A549 (cell line): ENCODE results near the gene MTERF2. TPM values are rescaled to one million over a fixed set of nuclear protein-coding genes. Genes with fewer than 3 reads are reported as not detected.

Experiments
- ATAC-seq, 2 experiments: fragments of 200-7000 bp in 1 of 2; fragments of >200 bp in 1 of 2; cut with Nextera tagmentation in 1 of 2; cut with Tn5 transposase in 1 of 2; 3 replicates each; pipeline versions ENCODE4 v1.8.0 to v1.9.1; 2018 to 2020; ENCODE audit warnings: mild to moderate bottlenecking in 1 of 2, moderate library complexity in 1 of 2
- CTCF ChIA-PET: fragments of 300-600 bp; sonication (Branson Sonifier 250); formaldehyde crosslinking; extraction: SDS; loops from one replicate; lab custom pipeline; 2021; ENCODE audit warnings: antibody characterized with exemption, inconsistent platforms; lab: Yijun Ruan, JAX
- POLR2A ChIA-PET: fragments of 350-600 bp; formaldehyde crosslinking; extraction: SDS; loops from one replicate; lab custom pipeline; 2021; ENCODE audit warnings: antibody characterized with exemption, inconsistent platforms; lab: Yijun Ruan, JAX
- DNase-seq, 2 experiments: peaks; one replicate each; pipeline versions ENCODE4 v3.0.0 to v3.0.0-alpha.2; 2011 to 2016; ENCODE audit warnings: low read depth in 1 of 2, low spot score in 1 of 2
- FAIRE-seq: peaks from 2 replicates; lab custom pipeline; 2011; peaks lifted over from hg19 to GRCh38; lab: Jason Lieb, UNC
- H3K27ac ChIP-seq, 2 experiments: fragments of >200 bp; sonication (Bioruptor Twin); formaldehyde crosslinking; 3 replicates each; pipeline ENCODE4 v1.5.1; 2016 to 2017
- H3K4me1 ChIP-seq: fragments of >200 bp; sonication (Bioruptor Twin); formaldehyde crosslinking; 3 replicates; pipeline ENCODE4 v1.6.1; 2016
- H3K4me2 ChIP-seq: fragments of >200 bp; sonication (Bioruptor Twin); formaldehyde crosslinking; 3 replicates; pipeline ENCODE4 v1.6.1; 2016
- H3K4me3 ChIP-seq: fragments of >200 bp; sonication (Bioruptor Twin); formaldehyde crosslinking; 3 replicates; pipeline ENCODE4 v1.5.1; 2016
- H3K9me3 ChIP-seq: fragments of >200 bp; sonication (Bioruptor Twin); formaldehyde crosslinking; 3 replicates; pipeline ENCODE4 v1.6.1; 2016
- CBX8 ChIP-seq: fragments of 200-600 bp; sonication (generic); IDR thresholded peaks from 2 replicates; pipeline ENCODE4 v1.6.1; 2016
- CHD4 ChIP-seq: fragments of 200-600 bp; sonication (generic); IDR thresholded peaks from 2 replicates; pipeline ENCODE4 v1.6.1; 2016; ENCODE audit warnings: antibody characterized with exemption, mild to moderate bottlenecking, borderline replicate concordance
- EHF ChIP-seq: fragments of 250-450 bp; sonication (Bioruptor Pico); IDR thresholded peaks from 2 replicates; pipeline ENCODE4 v1.5.0; 2020; ENCODE audit warnings: mild to moderate bottlenecking
- EHMT2 ChIP-seq: fragments of 200-600 bp; sonication (generic); IDR thresholded peaks from 2 replicates; pipeline ENCODE4 v1.6.1; 2016; ENCODE audit warnings: antibody characterized with exemption, low read depth, mild to moderate bottlenecking, moderate library complexity
- FOSL2 ChIP-seq, 2 experiments: fragments of 450-650 bp in 1 of 2; fragments of >200 bp in 1 of 2; sonication (Bioruptor Twin) in 1 of 2; formaldehyde crosslinking; IDR thresholded peaks; 2 replicates each; pipeline versions ENCODE4 v1.5.0 to v1.6.1; 2016 to 2020; ENCODE audit warnings: mild to moderate bottlenecking in 1 of 2, moderate library complexity in 1 of 2
- HEYL ChIP-seq: fragments of 250-450 bp; sonication (Bioruptor Pico); IDR thresholded peaks from 2 replicates; pipeline ENCODE4 v1.8.0; 2021; ENCODE audit warnings: mild to moderate bottlenecking, moderate library complexity
- HOXA7 ChIP-seq: fragments of 250-450 bp; sonication (Bioruptor Pico); IDR thresholded peaks from 2 replicates; pipeline ENCODE4 v1.5.0; 2020; ENCODE audit warnings: mild to moderate bottlenecking, moderate library complexity
- HOXB5 ChIP-seq: fragments of 250-450 bp; sonication (Bioruptor Pico); IDR thresholded peaks from 2 replicates; pipeline ENCODE4 v1.5.0; 2020; ENCODE audit warnings: mild to moderate bottlenecking, moderate library complexity
- KDM5A ChIP-seq: fragments of 200-600 bp; sonication (generic); IDR thresholded peaks from 2 replicates; pipeline ENCODE4 v1.6.1; 2016; ENCODE audit warnings: antibody characterized with exemption, mild to moderate bottlenecking
- NFE2L2 ChIP-seq: fragments of 150-350 bp; conservative IDR thresholded peaks from 2 replicates; pipeline ENCODE4 v1.6.1; 2014; ENCODE audit warnings: low read length
- NPAS2 ChIP-seq: fragments of 250-450 bp; sonication (Bioruptor Pico); IDR thresholded peaks from 2 replicates; pipeline ENCODE4 v1.8.0; 2022; ENCODE audit warnings: mild to moderate bottlenecking, moderate library complexity, borderline replicate concordance
- NR3C1 ChIP-seq: fragments of >200 bp; sonication (Bioruptor Twin); formaldehyde crosslinking; IDR thresholded peaks from 3 replicates; pipeline ENCODE4 v1.6.1; 2017
- RAD21 ChIP-seq, 2 experiments: fragments of >200 bp in 1 of 2; sonication (Bioruptor Twin) in 1 of 2; formaldehyde crosslinking in 1 of 2; IDR thresholded peaks in 1 of 2; conservative IDR thresholded peaks in 1 of 2; 2 replicates in 1 of 2; 3 replicates in 1 of 2; pipeline ENCODE4 v1.6.1; 2012 to 2018; ENCODE audit warnings: inconsistent platforms in 1 of 2
- RFX5 ChIP-seq: fragments of 450-650 bp; IDR thresholded peaks from 2 replicates; pipeline ENCODE4 v1.7.1; 2014; ENCODE audit warnings: antibody characterized with exemption, mild to moderate bottlenecking, moderate library complexity
- SMC3 ChIP-seq: fragments of >200 bp; sonication (Bioruptor Twin); formaldehyde crosslinking; IDR thresholded peaks from 3 replicates; pipeline ENCODE4 v1.6.1; 2018; ENCODE audit warnings: inconsistent platforms
- SREBF2 ChIP-seq: fragments of 450-650 bp; IDR thresholded peaks from 2 replicates; pipeline ENCODE4 v1.6.1; 2014; ENCODE audit warnings: mild to moderate bottlenecking, moderate library complexity
- TFCP2L1 ChIP-seq: fragments of 250-450 bp; sonication (Bioruptor Pico); IDR thresholded peaks from 2 replicates; pipeline ENCODE4 v1.5.0; 2021; ENCODE audit warnings: mild to moderate bottlenecking
- TP53 ChIP-seq: fragments of 250-450 bp; sonication (Bioruptor Pico); IDR thresholded peaks from 2 replicates; pipeline ENCODE4 v1.5.0; 2021; ENCODE audit warnings: mild to moderate bottlenecking, moderate library complexity
- WGBS: methylation state at CpG from one replicate; pipeline ENCODE4 v1.1.6; 2017; ENCODE audit errors: missing lambda C conversion rate; 5-methylcytosine and 5-hydroxymethylcytosine counted together
- polyA plus RNA-seq, 4 experiments: library from polyadenylated mRNA; depleted of rRNA in 3 of 4; stranded (reverse); fragments of >200 nt; fragmentation: RNase III in 1 of 4; extraction: RNeasy Plus Mini Kit Qiagen cat#74134 plus additional on column Dnase treatment in 1 of 4; gene quantifications; 2 replicates in 3 of 4; 3 replicates in 1 of 4; pipeline ENCODE4 v1.2.3, GENCODE V29; 2011 to 2017
- TF ChIP-seq, protein P1 (sequence below): fragments of >200 bp; sonication (Bioruptor Twin); formaldehyde crosslinking; IDR thresholded peaks from 2 replicates; pipeline ENCODE4 v1.6.1; 2016
- TF ChIP-seq, protein P2 (sequence below): fragments of 250-450 bp; sonication (Bioruptor Pico); IDR thresholded peaks from 2 replicates; pipeline ENCODE4 v1.5.0; 2020; ENCODE audit warnings: low read depth, mild to moderate bottlenecking, moderate library complexity
- TF ChIP-seq, protein P3 (sequence below): fragments of 250-450 bp; sonication (Bioruptor Pico); IDR thresholded peaks from 2 replicates; pipeline ENCODE4 v1.5.0; 2021; ENCODE audit warnings: mild to moderate bottlenecking, moderate library complexity, borderline replicate concordance
- TF ChIP-seq, protein P4 (sequence below): IDR thresholded peaks from 2 replicates; pipeline ENCODE4 v1.6.1; 2012
- TF ChIP-seq, protein P5 (sequence below): fragments of 150-350 bp; IDR thresholded peaks from 2 replicates; pipeline ENCODE4 v1.6.1; 2014; ENCODE audit warnings: low read depth, mild to moderate bottlenecking, low read length
- TF ChIP-seq, protein P6 (sequence below): fragments of 450-650 bp; IDR thresholded peaks from 2 replicates; pipeline ENCODE4 v1.6.1; 2014; ENCODE audit warnings: antibody characterized with exemption

MTERF2 gene
- polyA plus RNA-seq, 2 of the 4 experiments (the other 2 are of a cell fraction) = 13.9 to 14.5 TPM

DNA sequence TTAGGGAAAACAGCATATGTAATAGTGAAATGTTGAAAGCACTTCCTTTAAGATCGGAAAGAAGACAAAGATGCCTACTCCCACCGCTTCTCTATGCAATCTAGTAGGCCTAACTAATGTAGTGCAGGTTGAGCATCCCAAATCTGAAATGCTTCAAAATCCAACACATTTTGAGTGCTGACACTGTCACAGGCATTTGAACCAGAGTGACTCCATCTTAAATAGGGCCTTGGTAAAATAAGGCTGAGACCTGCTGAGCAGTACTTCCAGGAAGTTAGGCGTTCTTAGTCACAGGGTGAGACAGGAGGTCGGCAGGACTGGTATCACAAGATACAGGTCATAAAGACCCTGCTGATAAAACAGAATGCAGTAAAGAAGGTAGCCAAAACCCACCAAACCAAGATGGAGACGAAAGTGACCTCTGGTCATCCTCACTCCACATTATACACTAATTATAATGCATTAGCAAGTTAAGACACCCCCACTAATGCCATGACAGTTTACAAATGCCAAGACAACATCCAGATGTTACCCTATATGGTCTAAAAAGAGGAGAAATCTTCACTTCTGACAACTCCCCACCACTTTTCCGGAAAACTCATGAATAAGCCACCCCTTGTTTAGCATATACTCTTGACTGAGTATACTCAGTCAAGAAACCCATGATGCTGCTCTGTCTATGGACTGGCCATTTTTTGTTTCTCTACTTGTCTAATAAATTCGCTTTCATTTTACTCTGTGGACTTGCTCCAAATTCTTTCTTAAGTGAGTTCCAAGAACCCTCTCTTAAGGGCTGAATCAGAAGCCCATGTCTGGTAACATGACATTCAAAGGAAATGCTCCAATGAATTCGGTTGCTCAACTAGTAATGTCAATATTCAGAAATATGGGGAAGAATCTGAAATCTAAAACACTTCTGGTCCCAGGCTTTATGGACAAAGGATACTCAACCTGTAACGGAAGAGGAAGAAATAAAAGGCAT is 47.1 kb upstream of the MTERF2 start:
- CTCF ChIA-PET = no interaction called here
- ATAC-seq (no peak), DNase-seq (no peak), FAIRE-seq (no peak)
- WGBS = 87% methylated on average over 9 of the region's 9 CpGs
- H3K27ac ChIP-seq = no peak overlapping the region
- TF ChIP-seq, protein P1, sequence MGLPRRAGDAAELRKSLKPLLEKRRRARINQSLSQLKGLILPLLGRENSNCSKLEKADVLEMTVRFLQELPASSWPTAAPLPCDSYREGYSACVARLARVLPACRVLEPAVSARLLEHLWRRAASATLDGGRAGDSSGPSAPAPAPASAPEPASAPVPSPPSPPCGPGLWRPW = no peak
- TF ChIP-seq HOXA7 (CRISPR knock-in tag) (no peak), EHF (no peak), TFCP2L1 (CRISPR knock-in tag) (no peak), SREBF2 (no peak), RAD21 (conservative IDR thresholded peaks at IDR 0.05 in 1 of 2, IDR thresholded peaks at IDR 0.05 in 1 of 2) (no peak), HOXB5 (CRISPR knock-in tag) (no peak), HEYL (CRISPR knock-in tag) (no peak), NR3C1 (no peak), CHD4 (no peak), RFX5 (no peak), KDM5A (no peak), FOSL2 (IDR thresholded peaks at IDR 0.05) (no peak), FOSL2 (CRISPR knock-in tag; IDR thresholded peaks at IDR 0.05) (no peak), CBX8 (no peak), NPAS2 (CRISPR knock-in tag) (no peak), SMC3 (no peak)
- TF ChIP-seq, protein P2, sequence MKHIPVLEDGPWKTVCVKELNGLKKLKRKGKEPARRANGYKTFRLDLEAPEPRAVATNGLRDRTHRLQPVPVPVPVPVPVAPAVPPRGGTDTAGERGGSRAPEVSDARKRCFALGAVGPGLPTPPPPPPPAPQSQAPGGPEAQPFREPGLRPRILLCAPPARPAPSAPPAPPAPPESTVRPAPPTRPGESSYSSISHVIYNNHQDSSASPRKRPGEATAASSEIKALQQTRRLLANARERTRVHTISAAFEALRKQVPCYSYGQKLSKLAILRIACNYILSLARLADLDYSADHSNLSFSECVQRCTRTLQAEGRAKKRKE (CRISPR knock-in tag) = no peak
- TF ChIP-seq, protein P3, sequence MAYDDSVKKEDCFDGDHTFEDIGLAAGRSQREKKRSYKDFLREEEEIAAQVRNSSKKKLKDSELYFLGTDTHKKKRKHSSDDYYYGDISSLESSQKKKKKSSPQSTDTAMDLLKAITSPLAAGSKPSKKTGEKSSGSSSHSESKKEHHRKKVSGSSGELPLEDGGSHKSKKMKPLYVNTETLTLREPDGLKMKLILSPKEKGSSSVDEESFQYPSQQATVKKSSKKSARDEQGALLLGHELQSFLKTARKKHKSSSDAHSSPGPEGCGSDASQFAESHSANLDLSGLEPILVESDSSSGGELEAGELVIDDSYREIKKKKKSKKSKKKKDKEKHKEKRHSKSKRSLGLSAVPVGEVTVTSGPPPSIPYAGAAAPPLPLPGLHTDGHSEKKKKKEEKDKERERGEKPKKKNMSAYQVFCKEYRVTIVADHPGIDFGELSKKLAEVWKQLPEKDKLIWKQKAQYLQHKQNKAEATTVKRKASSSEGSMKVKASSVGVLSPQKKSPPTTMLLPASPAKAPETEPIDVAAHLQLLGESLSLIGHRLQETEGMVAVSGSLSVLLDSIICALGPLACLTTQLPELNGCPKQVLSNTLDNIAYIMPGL (CRISPR knock-in tag) = no peak
- TF ChIP-seq, protein P4, sequence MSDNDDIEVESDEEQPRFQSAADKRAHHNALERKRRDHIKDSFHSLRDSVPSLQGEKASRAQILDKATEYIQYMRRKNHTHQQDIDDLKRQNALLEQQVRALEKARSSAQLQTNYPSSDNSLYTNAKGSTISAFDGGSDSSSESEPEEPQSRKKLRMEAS = no peak
- TF ChIP-seq, protein P5, sequence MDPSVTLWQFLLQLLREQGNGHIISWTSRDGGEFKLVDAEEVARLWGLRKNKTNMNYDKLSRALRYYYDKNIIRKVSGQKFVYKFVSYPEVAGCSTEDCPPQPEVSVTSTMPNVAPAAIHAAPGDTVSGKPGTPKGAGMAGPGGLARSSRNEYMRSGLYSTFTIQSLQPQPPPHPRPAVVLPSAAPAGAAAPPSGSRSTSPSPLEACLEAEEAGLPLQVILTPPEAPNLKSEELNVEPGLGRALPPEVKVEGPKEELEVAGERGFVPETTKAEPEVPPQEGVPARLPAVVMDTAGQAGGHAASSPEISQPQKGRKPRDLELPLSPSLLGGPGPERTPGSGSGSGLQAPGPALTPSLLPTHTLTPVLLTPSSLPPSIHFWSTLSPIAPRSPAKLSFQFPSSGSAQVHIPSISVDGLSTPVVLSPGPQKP = no peak
- peaks cover 1% of the 10 kb centered on the region; the same call in 2 of the 3 replicates for H3K4me1 ChIP-seq
- no peak overlapping the region for H3K4me3 ChIP-seq
- no peaks in the 10 kb centered on the region for H3K9me3 ChIP-seq
- POLR2A ChIA-PET = no interaction called here
- no peak overlapping the region for H3K4me2 ChIP-seq

DNA sequence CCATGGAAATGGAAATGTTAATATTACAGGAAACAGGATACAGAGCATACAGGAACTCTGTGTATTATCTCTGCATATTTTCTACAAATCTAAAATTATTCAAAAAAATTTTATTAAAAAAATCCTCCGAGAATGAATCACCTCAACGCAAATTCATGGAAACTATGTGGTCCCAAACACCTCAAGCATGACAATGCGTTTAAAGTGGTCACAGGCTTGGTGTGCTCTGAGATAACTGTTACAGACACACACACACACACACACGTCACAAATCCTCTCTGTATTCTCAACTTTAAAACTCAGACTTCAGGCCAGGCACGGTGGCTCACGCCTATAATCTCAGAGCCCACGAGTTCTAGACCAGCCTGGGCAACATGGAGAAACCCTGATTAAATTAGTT is 45.3 kb upstream of the MTERF2 start:
- CTCF ChIA-PET = no interaction called here
- FAIRE-seq (no peak), ATAC-seq (no peak), DNase-seq (no peak)
- Histone ChIP-seq H3K27ac (no peak overlapping the region), H3K9me3 (no peaks in the 10 kb centered on the region), H3K4me2 (no peak overlapping the region), H3K4me1 (peaks cover 19% of the 10 kb centered on the region), H3K4me3 (no peak overlapping the region)
- POLR2A ChIA-PET = no interaction called here
- 86% methylated on average over 7 of the region's 7 CpGs for WGBS
- no peak for TF ChIP-seq EHMT2
- no peak for TF ChIP-seq HOXA7 (CRISPR knock-in tag)
- no peak for TF ChIP-seq NFE2L2
- TF ChIP-seq TP53 = no peak
- TF ChIP-seq, protein P6, sequence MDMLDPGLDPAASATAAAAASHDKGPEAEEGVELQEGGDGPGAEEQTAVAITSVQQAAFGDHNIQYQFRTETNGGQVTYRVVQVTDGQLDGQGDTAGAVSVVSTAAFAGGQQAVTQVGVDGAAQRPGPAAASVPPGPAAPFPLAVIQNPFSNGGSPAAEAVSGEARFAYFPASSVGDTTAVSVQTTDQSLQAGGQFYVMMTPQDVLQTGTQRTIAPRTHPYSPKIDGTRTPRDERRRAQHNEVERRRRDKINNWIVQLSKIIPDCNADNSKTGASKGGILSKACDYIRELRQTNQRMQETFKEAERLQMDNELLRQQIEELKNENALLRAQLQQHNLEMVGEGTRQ = no peak
